Cortex of kidney (tissue), 1 donor: ENCODE measurements around the gene PAN2.
"Not testable (repeated sequence)": the region's sequence is repeated elsewhere in the genome, so short reads cannot be mapped to it uniquely, and the experiment has no call there.

ENCODE experiments used
- DNase-seq: peaks from one replicate; lab custom pipeline; 2025; lab: John Stamatoyannopoulos, UW

Gene PAN2

GRCh38 chr12:56308714-56309113 is 25.1 kb downstream of the PAN2 start:
- no peak for DNase-seq

- DNase-seq, result no peak
Measured at GRCh38 chr12:56307221-56307965, 26.4 kb downstream of the PAN2 start.

GRCh38 chr12:56304872-56305590 is 28.8 kb downstream of the PAN2 start:
- DNase-seq, result no peak

GRCh38 chr12:56304276-56304675 is 29.5 kb downstream of the PAN2 start:
- DNase-seq, result no peak

GRCh38 chr12:56300644-56301464 is 32.9 kb downstream of the PAN2 start:
- DNase-seq, result no peak

GRCh38 chr12:56299853-56300643 is 33.8 kb downstream of the PAN2 start, which contains the start of gene CS:
CS (minus strand) TSS chr12:56300330; CDS start chr12:56300201, 129 bp downstream.
- DNase-seq, result peak; percentile 54

- no peak for DNase-seq
Measured at GRCh38 chr12:56299308-56299852, 34.4 kb downstream of the PAN2 start.

- DNase-seq, result no peak
Measured at GRCh38 chr12:56298828-56299227, 35.0 kb downstream of the PAN2 start.

- DNase-seq, result no peak
Measured at GRCh38 chr12:56297400-56297799, 36.4 kb downstream of the PAN2 start.

- no peak for DNase-seq
Measured at GRCh38 chr12:56296295-56296694, 37.5 kb downstream of the PAN2 start.

GRCh38 chr12:56293795-56294194 is 40.0 kb downstream of the PAN2 start:
- no peak for DNase-seq

- DNase-seq, result no peak
Measured at GRCh38 chr12:56288705-56289387, 45.0 kb downstream of the PAN2 start.

GRCh38 chr12:56286044-56286830 is 47.6 kb downstream of the PAN2 start:
- DNase-seq, result no peak

GRCh38 chr12:56284263-56284662 is 49.5 kb downstream of the PAN2 start:
- not testable (repeated sequence) for DNase-seq

GRCh38 chr12:56282579-56282978 is 51.2 kb downstream of the PAN2 start:
- no peak for DNase-seq

GRCh38 chr12:56282030-56282429 is 51.8 kb downstream of the PAN2 start:
- no peak for DNase-seq

- DNase-seq, result no peak
Measured at GRCh38 chr12:56280849-56281248, 53.0 kb downstream of the PAN2 start.

- no peak for DNase-seq
Measured at GRCh38 chr12:56278905-56279304, 54.9 kb downstream of the PAN2 start.

- DNase-seq, result no peak
Measured at GRCh38 chr12:56274299-56274698, 59.5 kb downstream of the PAN2 start.

GRCh38 chr12:56272468-56272867 is 61.3 kb downstream of the PAN2 start:
- DNase-seq, result not testable (repeated sequence)
